ENCODE results near the gene JADE3. TPM values are rescaled to one million over a fixed set of nuclear protein-coding genes. Genes with fewer than 3 reads are reported as not detected.

JADE3 gene
- total and polyA plus RNA-seq, 4 donors, result 7.4 to 11.8 (median 9.9) TPM

DNA sequence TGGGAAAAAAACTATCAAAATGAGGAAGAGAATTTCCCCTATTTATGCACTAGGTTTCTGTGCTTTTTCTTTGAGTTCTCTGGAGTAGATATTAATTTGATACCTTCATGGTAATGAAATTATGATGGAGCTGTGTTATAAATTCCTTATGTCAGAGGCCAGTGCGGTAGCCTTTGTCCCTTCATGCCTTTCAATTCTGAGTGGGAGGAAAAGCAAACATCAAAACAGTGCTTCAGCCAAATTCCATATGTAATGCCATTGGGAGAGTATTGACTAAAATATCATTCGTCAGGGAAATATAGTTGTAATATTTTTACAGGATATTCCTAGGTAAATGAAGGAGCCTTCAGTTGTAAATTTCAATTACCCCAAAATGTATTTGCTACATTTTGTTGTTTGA is 148.5 kb downstream of the JADE3 start:
- H3K9me3 ChIP-seq (ENCODE audit: control insufficient read depth, insufficient read depth, low read length), result no peaks in the 10 kb centered on the region
- WGBS (ENCODE audit: insufficient coverage), result no CpG with 5 or more reads among the region's 2 CpGs
- peaks cover 30% of the 10 kb centered on the region for H3K27me3 ChIP-seq (ENCODE audit: control insufficient read depth, insufficient read depth, low read length)

DNA sequence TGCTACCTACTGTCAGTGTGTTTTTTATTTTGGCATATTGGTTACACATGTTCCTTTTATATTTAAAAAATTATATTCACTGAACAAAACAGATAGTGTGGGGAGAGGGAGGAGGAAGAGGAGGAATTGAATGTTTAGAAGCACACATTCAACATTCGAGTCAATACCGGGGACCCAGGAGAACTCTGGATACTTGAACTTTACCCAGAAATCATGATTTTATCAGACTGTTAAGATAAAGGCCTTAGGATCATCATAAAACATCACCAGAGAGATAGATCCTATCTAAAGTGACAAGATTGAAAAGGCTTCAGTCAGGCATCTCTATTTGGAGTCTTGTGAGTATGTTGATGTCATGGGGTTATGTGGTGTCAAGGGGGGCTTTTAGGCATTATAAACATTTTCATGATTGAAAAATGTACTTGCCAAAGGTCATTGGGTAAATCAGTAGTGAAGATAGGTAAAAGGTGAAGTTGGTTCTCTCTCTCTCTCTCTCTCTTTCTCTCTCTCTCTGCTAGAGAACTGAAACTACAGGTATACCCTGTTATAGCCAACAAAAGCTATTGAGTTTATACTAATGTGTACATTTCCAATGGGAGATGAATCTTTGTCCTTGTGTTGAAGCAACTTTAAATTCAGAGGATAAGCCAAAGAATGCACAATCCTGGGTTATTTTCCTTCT is 149.2 kb downstream of the JADE3 start:
- no peak overlapping the region for H3K4me3 ChIP-seq (ENCODE audit: low read depth, low read length)
- H3K4me1 ChIP-seq (ENCODE audit: control insufficient read depth, insufficient read depth, low read length), result no peaks in the 10 kb centered on the region
- WGBS (ENCODE audit: insufficient coverage), result 80% methylated on average over 1 of the region's 2 CpGs
- DNase-seq (ENCODE audit: low read depth in 4 of 6, low spot score in 6 of 6), result no peak
- peaks cover 2% of the 10 kb centered on the region for H3K36me3 ChIP-seq (ENCODE audit: control insufficient read depth, insufficient read depth, low read length)
- no peaks in the 10 kb centered on the region for H3K9me3 ChIP-seq (ENCODE audit: control insufficient read depth, insufficient read depth, low read length)
- peaks cover 30% of the 10 kb centered on the region for H3K27me3 ChIP-seq (ENCODE audit: control insufficient read depth, insufficient read depth, low read length)
- H3K27ac ChIP-seq (ENCODE audit: low read depth, low read length), result no peak overlapping the region

More for the DNA sequence above, 148.5 kb downstream of the JADE3 start:
- Histone ChIP-seq H3K4me1 (ENCODE audit: control insufficient read depth, insufficient read depth, low read length) (no peaks in the 10 kb centered on the region), H3K36me3 (ENCODE audit: control insufficient read depth, insufficient read depth, low read length) (peaks cover 2% of the 10 kb centered on the region), H3K4me3 (ENCODE audit: low read depth, low read length) (no peak overlapping the region), H3K27ac (ENCODE audit: low read depth, low read length) (no peak overlapping the region)
- no peak for DNase-seq (ENCODE audit: low read depth in 4 of 6, low spot score in 6 of 6)

DNA sequence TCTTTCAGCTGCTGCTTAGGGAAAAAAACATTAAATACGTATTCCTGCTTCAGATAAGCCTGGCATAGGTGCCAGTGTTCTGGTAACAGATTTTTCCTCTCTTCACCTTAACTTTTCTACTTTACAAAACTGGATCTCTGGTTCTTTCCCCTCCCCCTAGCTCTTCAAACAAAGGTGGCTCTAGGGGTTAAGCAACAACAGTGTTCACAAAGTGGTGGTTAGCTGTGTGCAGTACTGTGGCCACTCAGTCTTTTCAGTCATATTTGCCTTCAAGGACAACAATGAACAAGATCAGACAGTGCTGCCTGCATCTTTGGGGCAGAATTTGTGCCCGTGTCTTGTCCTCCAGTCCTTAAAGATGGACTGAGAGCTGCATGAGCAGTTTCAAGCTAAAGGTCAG is 151.0 kb downstream of the JADE3 start:
- H3K36me3 ChIP-seq (ENCODE audit: control insufficient read depth, insufficient read depth, low read length), result peaks cover 2% of the 10 kb centered on the region
- 55% methylated on average over 2 of the region's 2 CpGs for WGBS (ENCODE audit: insufficient coverage)

DNA sequence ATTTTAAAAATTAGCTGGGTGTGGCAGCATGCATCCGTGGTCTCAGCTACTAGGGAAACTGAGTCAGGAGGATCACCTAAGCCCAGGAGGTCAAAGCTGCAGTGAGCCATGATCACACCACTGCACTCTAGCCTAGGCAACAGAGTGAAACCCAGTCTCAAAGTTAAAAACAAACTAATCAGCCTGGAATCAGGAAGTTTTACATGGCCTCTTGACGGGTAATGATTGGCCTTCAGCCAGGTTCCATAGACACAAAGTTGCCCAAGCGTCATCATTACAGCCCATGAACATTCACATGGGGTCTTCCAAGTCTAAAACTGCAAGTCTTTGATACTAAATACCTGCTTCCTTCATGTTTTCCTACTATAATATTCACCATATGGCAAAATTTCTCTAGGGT is 156.0 kb downstream of the JADE3 start:
- DNase-seq (ENCODE audit: low read depth in 4 of 6, low spot score in 6 of 6), result no peak
- Histone ChIP-seq H3K4me3 (ENCODE audit: low read depth, low read length) (no peak overlapping the region), H3K36me3 (ENCODE audit: control insufficient read depth, insufficient read depth, low read length) (no peaks in the 10 kb centered on the region), H3K27me3 (ENCODE audit: control insufficient read depth, insufficient read depth, low read length) (peaks cover 7% of the 10 kb centered on the region), H3K9me3 (ENCODE audit: control insufficient read depth, insufficient read depth, low read length) (no peaks in the 10 kb centered on the region), H3K27ac (ENCODE audit: low read depth, low read length) (no peak overlapping the region), H3K4me1 (ENCODE audit: control insufficient read depth, insufficient read depth, low read length) (no peaks in the 10 kb centered on the region)
- whole genome bisulfite sequencing (ENCODE audit: insufficient coverage), result 72% methylated on average over 3 of the region's 3 CpGs

More for the DNA sequence above, 151.0 kb downstream of the JADE3 start:
- H3K27me3 ChIP-seq (ENCODE audit: control insufficient read depth, insufficient read depth, low read length), result peaks cover 20% of the 10 kb centered on the region
- H3K9me3 ChIP-seq (ENCODE audit: control insufficient read depth, insufficient read depth, low read length), result no peaks in the 10 kb centered on the region
- no peak overlapping the region for H3K27ac ChIP-seq (ENCODE audit: low read depth, low read length)
- H3K4me3 ChIP-seq (ENCODE audit: low read depth, low read length), result no peak overlapping the region
- no peak for DNase-seq (ENCODE audit: low read depth in 4 of 6, low spot score in 6 of 6)
- no peaks in the 10 kb centered on the region for H3K4me1 ChIP-seq (ENCODE audit: control insufficient read depth, insufficient read depth, low read length)

DNA sequence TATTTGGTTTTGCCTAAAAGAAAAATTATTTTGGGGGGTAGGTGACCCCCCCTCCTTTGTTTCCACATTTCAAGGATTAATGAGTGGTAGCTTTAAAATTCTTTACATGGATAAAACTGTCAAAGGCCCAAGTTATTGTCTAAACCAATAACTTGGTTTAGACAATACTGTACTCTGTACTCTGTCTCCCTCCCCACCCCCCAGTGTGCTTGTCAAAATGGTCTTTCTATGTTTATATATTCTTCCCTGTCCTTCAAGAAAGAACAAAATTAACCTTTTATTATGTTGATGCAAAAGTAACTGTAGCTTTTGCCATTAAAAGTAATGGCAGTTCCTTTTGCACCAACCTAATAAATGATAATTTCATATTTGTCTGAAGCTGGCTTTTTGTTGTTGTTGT is 156.5 kb downstream of the JADE3 start:
- Histone ChIP-seq H3K27ac (ENCODE audit: low read depth, low read length) (no peak overlapping the region), H3K9me3 (ENCODE audit: control insufficient read depth, insufficient read depth, low read length) (no peaks in the 10 kb centered on the region), H3K36me3 (ENCODE audit: control insufficient read depth, insufficient read depth, low read length) (no peaks in the 10 kb centered on the region), H3K27me3 (ENCODE audit: control insufficient read depth, insufficient read depth, low read length) (peaks cover 7% of the 10 kb centered on the region), H3K4me1 (ENCODE audit: control insufficient read depth, insufficient read depth, low read length) (no peaks in the 10 kb centered on the region), H3K4me3 (ENCODE audit: low read depth, low read length) (no peak overlapping the region)
- no peak for DNase-seq (ENCODE audit: low read depth in 4 of 6, low spot score in 6 of 6)

DNA sequence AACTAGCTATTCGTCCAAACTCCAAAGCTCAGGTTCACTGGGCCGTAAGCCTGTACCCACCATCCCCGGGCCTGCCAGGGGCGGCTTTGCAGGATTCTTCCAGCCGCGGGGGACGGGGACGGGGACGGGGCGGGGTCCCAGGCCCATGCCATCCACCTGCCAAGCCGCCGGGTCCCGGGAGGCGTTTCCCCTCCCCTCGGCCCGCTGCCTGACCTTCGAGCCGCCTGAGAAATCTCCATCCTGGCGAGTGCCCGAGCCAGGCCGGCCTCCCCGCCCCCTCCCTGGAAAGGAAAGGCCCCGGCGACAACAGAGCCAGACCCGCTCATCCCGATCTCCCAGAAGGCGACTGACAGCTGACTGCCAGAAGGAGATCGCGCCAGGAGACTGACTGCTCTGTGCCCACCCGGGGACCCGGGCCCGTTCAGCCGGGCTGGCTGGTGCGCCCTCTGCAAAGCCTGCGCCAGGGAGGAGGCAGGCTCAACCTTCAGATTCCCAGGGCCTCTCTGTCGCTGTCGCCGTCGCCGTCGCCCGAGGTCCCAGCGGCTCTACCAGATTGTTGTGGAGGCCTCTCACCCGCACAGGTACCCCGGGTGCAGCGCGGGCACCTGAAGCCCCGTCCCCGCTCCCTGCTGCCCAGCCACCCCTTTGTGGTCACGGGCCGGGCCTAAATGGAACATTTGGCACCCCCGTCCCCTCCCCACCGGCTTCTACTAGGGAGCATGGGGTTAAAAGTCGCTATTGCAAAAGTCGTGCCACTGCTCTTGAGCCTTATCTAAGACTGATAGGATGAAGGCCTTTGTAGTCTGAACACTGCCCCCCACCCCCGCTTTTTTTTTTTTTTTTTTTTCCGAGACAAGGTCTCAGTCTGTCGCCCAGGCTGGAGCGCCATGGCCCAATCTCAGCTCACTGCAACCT is 166.2 kb downstream of the JADE3 start, which contains the start of gene RGN:
Gene RGN, plus strand, starts transcription at position 315 of the 915 bp plus-strand sequence. CDS start 2,702 bp downstream, outside the sequence.
- H3K27ac ChIP-seq (ENCODE audit: low read depth, low read length), result no peak within 1 kb of the TSS
- 26% methylated on average over 54 of the region's 59 CpGs for WGBS (ENCODE audit: insufficient coverage)
- H3K36me3 ChIP-seq (ENCODE audit: control insufficient read depth, insufficient read depth, low read length), result no peaks in the 10 kb centered on the region
- H3K4me1 ChIP-seq (ENCODE audit: control insufficient read depth, insufficient read depth, low read length), result peaks cover 8% of the 10 kb centered on the region
- peak within 1 kb of the TSS; percentile 35 for H3K4me3 ChIP-seq (ENCODE audit: low read depth, low read length)
- DNase-seq (ENCODE audit: low read depth in 4 of 6, low spot score in 6 of 6), result peak in 2 of 6 donors; percentile 21 to 47
- H3K27me3 ChIP-seq (ENCODE audit: control insufficient read depth, insufficient read depth, low read length), result peaks cover 13% of the 10 kb centered on the region
- H3K9me3 ChIP-seq (ENCODE audit: control insufficient read depth, insufficient read depth, low read length), result no peaks in the 10 kb centered on the region

DNA sequence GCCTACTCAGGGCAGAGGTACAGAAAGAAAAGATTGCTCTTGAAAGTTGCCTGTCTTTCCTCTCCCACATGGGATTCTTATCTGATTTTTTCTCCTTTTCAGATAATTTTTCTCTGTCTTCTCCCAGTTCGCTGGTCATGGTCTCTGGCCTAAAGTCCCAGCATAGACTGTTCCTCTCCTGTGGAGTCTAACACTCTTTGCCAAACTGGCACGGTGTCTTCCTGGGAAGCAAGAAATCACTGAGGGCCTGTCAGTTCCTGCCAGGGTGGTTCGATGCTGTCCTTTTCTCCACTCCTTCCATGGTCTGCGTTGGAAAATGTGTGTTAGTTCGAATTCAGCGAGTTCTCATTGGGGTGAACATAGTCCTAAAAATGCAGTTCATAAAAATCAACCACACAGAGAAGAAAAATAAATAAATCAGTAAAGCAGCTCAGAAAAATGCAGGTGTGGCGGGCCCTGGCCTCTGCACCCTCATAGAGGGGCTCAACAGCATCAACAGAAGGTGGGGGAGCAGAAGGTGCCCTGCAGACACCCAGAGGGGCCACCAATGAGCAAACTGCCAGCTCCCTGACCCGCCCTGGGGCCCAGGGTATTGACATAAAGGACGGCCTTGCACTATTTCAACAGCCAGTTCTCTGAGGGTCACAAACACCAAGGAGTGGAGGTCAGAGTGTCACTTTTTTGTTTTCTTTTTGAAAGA is 168.1 kb downstream of the JADE3 start:
- Histone ChIP-seq H3K27me3 (ENCODE audit: control insufficient read depth, insufficient read depth, low read length) (peaks cover 13% of the 10 kb centered on the region), H3K27ac (ENCODE audit: low read depth, low read length) (no peak overlapping the region), H3K4me3 (ENCODE audit: low read depth, low read length) (no peak overlapping the region), H3K9me3 (ENCODE audit: control insufficient read depth, insufficient read depth, low read length) (no peaks in the 10 kb centered on the region), H3K4me1 (ENCODE audit: control insufficient read depth, insufficient read depth, low read length) (peaks cover 8% of the 10 kb centered on the region), H3K36me3 (ENCODE audit: control insufficient read depth, insufficient read depth, low read length) (no peaks in the 10 kb centered on the region)
- peak in 1 of 6 donors; percentile 9 for DNase-seq (ENCODE audit: low read depth in 4 of 6, low spot score in 6 of 6)
- 60% methylated on average over 5 of the region's 9 CpGs for WGBS (ENCODE audit: insufficient coverage)

DNA sequence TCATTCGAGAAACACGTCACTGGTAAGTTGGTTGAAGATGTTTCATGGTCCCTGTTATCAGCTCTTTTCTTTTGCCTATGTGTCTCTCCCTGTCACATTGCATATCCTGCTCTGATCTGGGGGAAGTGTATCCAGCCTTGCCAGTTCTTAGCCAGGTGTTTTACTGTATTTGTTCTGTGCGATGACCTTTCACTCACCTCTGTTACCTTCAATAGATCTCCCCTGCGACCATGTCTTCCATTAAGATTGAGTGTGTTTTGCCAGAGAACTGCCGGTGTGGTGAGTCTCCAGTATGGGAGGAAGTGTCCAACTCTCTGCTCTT is 168.7 kb downstream of the JADE3 start:
- peaks cover 8% of the 10 kb centered on the region for H3K4me1 ChIP-seq (ENCODE audit: control insufficient read depth, insufficient read depth, low read length)
- no peak overlapping the region for H3K27ac ChIP-seq (ENCODE audit: low read depth, low read length)
- no peaks in the 10 kb centered on the region for H3K36me3 ChIP-seq (ENCODE audit: control insufficient read depth, insufficient read depth, low read length)
- WGBS (ENCODE audit: insufficient coverage), result 74% methylated on average over 3 of the region's 5 CpGs
- no peak overlapping the region for H3K4me3 ChIP-seq (ENCODE audit: low read depth, low read length)
- DNase-seq (ENCODE audit: low read depth in 4 of 6, low spot score in 6 of 6), result no peak
- H3K27me3 ChIP-seq (ENCODE audit: control insufficient read depth, insufficient read depth, low read length), result peaks cover 13% of the 10 kb centered on the region
- H3K9me3 ChIP-seq (ENCODE audit: control insufficient read depth, insufficient read depth, low read length), result no peaks in the 10 kb centered on the region

DNA sequence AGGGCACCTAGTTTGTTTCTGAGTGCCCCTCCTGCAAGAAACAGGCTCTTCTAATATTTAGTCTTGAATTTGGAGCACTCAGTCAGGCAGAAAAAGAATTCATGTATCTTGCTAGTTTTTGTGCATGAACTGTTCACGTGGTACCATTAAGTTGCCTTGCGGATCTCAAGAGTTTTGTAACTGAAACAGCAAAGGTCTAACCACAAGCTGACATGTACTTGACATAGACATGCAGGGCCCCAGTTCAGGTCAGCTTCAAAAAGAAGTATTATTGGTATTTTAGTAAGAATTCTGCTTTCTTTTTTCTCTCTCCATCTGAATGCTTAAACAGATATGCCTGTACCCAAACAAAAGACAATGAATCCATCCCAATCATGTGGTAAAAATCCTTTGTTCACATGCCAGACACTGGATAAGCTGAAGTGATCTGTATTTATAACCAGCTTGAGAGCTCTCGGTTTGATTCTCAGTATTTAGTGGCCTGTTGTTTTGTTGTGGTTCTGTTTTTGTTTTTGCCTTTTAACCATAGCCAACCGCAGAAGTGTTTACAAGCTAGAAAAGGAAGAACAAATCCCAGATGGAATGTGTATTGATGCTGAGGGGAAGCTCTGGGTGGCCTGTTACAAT is 179.0 kb downstream of the JADE3 start:
- WGBS (ENCODE audit: insufficient coverage), result 36% methylated on average over 4 of the region's 4 CpGs
- Histone ChIP-seq H3K27ac (ENCODE audit: low read depth, low read length) (no peak overlapping the region), H3K36me3 (ENCODE audit: control insufficient read depth, insufficient read depth, low read length) (peaks cover 2% of the 10 kb centered on the region), H3K4me3 (ENCODE audit: low read depth, low read length) (no peak overlapping the region), H3K27me3 (ENCODE audit: control insufficient read depth, insufficient read depth, low read length) (peaks cover 10% of the 10 kb centered on the region), H3K9me3 (ENCODE audit: control insufficient read depth, insufficient read depth, low read length) (no peaks in the 10 kb centered on the region), H3K4me1 (ENCODE audit: control insufficient read depth, insufficient read depth, low read length) (no peaks in the 10 kb centered on the region)
- DNase-seq (ENCODE audit: low read depth in 4 of 6, low spot score in 6 of 6), result peak in 2 of 6 donors; percentile 1 to 22
